Inflammatory macrophage (primary cell): Measurements from ENCODE around the gene SEMA6B.

ENCODE experiments used
- DNase-seq, 2 donors: peaks; one replicate each; pipeline ENCODE4 v3.0.0-alpha.2; 2020 to 2022

Gene SEMA6B

DNA sequence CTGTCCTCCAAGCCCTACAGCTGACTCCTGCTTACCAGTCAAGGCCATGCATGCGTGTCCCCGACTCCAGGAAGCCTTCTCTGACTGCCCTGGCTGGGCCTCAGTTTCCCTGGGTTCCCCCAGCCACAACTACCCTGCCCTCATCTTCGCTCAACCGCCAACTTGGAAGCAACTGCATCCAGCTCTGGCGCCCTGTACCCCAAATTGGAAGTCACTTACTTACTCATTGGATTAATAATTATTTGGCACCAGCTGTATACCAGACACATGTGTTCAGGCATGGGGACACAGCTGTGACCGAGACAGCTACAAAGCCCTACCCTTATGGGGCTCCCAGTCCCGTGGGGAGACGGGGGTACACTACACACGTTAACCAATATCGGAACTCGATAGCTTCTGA, 10.9 kb upstream of the SEMA6B start:
- no peak for DNase-seq

DNA sequence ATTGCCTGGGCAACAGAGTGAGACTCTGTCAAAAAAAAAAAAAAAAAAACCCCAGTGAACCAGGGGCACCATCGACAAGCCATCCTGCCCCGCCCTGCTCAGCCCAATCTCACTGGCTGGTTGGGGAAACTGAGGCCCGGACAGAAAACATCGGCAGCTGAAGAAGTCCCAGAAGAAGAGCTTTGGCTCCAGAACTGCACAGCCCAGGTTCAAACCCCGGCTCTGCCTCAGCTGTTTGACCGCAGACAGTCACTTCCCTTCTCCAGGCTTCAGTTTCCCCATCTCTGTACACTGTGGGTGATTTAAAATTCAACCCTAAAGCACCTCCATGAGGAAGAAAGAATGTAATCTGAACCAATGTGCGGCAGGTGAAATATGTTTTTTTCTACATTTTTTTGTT, 9.4 kb upstream of the SEMA6B start:
- peak; percentile 76 to 80 for DNase-seq

DNA sequence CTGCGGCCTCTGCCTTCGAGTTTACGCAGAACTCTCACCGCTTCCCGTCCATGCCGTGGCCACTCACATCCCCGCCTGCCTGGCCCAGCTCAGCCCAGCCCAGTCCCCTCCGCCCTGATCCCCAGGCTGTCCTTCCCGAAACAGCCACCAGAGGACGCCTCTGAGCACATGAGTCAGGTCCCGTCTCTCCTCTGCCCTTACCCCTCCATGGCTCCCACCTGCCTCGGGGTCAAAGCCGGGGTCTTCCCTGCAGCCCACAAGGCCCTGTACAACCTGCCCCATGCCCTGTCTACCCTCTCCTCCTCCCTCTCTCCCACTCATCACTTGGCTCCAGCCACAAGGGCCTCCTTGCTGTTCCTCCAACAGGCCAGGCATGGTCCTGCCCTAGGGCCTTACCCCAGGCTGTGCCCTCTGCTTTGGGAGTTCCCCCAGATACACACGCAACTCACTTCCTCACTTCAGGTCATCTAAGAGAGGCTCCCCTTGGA, 8.1 kb upstream of the SEMA6B start:
- peak; percentile 85 to 87 for DNase-seq

DNA sequence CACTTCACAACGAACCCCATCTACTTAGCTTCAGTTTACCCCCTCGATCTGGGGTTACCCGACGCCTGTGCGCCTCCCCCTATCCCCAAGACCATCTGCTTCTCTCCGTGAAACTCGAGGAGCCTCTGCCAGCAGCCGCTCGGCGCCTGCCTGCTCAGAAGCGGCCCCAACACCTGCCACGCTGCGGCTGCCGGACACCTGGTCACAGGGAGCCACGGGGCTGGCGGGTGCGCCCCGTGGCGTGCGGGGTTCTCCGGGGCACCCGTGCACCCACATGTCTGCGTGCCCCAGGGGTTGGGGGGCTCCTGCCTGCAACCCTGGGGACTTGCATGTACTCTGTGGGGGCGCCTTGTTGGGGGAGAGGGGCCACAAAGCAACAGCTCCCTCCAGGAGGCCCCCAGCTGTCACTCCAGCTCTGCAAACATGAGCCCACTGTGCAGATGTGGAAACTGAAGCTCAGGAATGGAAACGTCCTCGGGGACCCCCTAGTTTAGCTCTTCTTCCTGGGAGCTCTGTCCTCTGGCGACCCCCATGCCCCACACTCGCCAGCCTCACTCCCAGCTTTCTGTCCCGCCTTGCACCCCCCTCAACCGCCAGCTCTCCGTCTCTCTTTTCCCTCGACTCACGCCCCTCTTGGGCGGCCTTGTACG, 7.0 kb upstream of the SEMA6B start:
- DNase-seq: no peak

DNA sequence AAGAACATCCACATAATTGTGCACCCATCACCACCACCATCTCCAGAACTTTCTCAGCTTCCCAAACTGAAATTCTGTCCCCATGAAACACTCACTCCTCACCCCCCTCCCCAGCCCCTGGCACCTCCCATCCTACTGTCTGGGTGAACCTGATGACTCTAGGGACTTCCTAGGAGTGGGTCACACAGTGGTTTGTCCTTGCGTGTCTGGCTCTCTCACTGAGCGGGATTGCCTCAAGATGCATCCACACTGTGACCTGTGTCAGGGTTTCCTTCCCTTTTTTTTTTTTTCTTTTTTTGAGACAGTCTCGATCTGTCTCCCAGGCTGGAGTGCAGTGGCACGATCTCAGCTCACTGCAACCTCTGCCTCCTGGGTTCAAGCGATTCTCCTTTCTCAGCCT, 4.1 kb upstream of the SEMA6B start:
- DNase-seq: peak; percentile 76 to 89

DNA sequence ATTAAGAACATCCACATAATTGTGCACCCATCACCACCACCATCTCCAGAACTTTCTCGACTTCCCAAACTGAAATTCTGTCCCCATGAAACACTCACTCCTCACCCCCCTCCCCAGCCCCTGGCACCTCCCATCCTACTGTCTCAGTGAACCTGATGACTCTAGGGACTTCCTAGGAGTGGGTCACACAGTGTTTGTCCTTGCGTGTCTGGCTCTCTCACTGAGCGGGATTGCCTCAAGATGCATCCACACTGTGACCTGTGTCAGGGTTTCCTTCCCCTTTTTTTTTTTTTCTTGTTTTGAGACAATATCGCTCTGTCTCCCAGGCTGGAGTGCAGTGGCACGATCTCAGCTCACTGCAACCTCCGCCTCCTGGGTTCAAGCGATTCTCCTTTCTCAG, 2.6 kb upstream of the SEMA6B start:
- DNase-seq: peak; percentile 80 to 88

DNA sequence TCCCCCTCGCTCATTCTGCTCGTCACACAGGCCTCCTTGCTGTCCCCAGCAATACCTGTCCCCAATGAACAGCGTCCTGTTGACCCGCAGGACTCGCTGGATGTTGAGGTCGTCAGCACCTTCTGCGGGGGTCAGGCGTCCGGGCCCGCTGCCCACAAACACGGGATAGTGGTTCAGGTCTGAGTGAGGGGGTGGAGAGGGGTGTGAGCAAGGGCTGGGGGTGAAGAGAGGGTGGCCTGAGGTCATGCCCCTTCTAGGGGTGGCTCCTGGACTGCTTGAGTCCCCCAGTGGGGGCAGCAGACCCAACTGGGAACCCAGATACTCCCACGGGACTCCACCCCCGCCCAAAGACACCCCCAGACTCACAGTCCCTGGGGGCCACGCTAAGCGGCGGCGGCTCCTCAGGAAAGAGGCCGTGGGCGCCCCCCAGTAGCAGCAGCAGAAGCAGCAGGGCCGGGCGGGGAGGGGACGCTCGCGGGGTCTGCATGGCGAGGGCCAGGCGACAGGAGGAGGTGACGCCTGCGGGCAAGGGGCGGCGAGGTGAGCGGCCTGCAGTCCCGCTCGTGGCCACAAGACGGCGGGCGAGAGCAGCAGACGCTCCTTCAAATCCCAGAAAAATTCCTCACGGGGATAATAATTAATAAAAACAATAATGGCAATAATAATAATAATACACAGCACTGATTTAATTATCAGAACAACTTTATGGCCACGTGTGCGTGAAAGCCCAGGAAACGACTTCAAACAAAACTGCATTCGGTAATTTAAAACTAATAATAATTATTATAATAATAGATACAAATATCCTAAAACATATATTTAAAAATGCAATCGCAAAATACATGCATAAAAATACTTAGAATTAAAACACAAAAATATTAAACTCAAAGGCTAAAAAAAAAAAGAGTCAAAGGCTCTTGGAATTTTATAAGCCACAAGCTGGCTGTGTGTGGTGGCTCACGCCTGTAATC, 1.2 kb downstream of the SEMA6B start:
- DNase-seq: peak; percentile 15 to 38

DNA sequence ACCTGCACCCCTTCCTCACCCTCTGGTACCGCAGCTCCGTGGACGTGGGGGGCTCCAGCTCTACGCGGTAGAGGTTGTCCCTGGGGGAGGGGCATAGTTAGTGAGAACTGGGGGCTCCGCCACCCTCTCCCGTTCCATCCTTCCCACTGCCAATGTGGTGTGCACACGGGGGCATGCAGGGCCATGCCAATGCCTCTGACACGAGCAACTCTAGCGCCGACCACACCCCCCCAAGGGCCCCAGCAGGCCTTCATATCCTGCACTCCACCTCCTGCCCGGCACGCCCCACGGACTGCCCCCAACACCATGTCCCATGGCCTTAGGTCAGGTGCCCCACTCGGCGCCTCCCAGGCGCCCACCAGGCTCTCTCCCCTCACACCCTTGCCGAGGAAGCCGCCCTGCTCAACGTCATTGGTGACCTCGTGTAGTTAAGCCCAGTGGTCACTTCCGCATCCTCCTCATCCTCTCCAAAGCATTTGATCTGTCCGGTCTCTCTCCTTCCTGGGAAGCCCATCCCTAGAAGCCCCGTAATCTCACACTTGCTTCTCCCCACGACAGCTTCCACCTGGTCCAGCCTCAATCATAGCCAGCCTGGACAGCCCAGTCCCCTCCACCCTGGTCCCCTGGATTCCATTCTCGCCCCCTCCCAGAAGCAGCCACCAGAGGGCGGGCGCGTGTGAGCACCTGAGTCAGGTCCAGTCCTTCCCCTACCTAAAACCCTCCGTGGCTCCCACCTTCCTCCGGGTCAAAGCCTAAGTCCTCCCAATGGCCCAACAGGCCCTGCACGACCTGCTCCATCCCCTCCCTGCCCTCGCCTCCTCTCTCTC, 2.1 kb downstream of the SEMA6B start:
- no peak for DNase-seq

DNA sequence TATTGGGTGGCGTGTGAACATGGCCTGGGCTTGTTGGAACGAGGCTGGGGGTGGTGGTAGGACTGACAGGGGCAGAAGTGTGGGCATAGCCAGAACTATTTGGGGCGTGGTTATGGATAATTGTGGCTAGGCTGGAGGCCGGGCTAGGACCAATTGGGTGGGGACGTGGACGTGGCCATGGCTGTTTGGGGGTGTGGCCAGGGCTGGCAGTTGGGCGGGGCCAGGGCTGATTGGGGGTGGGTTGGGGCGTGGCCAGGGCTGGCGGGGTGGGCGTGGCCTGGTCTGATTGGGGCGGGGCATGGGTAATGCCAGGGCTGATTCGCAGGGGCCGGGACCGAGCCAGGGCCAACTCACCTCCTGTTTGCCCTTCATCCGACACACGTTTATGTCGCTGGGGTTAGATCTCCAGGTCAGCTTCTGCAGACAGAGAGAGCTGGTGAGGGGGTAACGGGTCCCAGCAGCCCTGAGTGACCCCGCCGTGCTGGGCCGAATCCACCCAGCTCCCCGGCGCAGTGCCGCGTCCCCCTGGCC, 2.8 kb downstream of the SEMA6B start:
- DNase-seq: peak; percentile 35 to 67

DNA sequence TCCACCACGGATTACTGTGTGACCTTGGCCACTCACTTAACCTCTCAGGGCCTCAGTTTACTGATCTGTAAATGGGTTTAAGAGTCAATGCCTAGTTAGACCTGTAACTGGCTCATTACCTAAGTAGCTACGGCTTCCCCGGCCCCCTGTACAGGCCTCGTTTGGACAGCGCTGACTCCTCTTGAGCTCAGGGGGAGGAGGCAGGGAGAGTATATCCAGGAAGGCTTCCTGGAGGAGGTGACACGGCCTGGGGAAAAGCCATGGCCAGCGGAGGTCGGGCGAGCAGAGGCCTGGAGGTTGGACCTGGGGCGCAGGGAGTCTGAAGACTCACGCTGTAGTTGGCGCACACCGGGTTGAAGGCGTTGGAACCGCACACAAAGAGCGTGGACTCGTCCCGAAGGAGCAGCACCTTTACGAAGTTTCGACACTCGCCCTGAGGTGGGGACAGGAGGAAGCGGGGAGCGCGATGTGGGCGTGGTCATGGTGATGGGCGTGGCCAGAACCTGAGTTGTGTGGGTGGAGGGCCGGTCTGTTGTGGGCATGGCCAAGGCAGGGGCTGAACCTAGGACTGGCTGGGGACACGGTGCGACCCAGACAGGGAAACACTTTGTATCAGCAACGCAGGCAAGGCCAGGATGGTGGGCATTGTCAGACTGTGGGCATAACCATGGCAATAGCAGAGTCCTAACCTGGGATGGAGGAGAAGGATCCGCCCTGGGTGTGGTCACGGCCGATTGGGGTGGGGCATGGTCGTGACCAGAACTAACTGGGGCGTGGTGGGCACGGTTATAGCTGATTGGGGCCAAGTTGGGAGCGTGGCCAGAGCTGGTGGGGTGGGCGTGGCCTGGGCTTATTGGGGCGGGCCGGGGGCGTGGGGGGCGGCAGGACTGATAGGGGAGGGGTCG, 3.6 kb downstream of the SEMA6B start:
- peak in 1 of 2 donors; percentile 39 for DNase-seq

DNA sequence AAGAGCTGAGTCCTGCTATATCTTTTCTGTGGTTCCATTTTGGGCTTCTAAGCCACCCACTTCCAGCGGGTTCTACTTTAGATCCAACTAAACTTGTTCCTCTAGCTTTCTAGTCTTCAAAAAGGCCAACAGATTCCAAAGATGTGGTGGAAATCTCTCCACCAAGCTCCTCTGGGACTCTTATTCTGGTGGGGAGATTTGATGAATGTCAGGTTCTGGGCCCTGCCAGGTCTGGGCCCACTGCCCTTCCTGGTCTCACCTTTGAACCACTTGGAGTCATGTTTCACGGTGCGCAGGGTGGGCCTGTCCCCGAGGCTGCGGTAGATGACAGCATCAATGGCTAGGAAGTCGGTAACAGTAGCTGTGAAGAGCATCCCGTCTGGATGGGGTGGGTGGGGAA, 4.8 kb downstream of the SEMA6B start:
- DNase-seq: no peak

DNA sequence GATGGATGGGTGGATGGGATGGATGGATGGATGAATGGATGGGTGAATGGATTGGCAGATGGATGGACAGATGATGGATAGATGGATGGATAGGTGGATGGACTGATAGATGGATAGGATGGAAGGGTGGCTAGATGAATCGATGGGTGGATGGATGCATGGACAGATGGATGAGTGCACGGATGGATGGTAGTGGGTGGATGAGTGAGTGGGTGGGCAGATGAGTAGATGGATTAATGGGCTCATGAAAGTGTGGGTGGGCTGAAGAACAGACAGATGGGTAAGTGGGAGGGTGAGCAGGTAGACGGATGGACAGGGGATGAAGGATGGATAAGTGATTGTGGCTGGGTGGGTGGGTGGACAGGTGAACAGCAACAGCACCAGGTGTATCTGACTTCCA, 5.7 kb downstream of the SEMA6B start:
- DNase-seq: no peak

DNA sequence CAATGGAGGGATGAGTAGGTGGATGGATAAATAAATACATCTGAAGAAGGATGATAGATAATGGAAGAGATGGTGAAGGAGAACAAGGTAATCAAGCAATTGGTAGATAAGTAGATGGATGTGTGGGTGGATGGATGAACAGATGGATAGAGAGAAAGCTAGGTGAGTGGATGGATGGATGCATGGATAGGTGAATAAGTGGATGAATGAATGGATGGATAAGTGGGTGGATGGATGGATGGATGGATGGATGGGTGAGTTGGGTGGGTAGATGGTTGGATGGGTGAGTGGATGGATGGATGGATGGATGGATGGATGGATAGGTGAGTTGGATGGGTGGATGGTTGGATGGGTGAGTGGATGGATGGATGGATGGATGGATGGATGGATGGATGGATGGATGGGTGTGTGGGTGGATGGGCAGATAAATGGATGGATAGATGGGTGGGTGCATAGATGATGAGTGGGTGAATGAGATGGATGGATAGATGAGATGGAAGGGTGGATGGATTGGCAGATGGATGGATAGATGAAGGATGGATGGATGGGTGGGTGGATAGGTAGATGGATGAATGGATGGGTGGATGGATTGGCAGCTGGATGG, 6.3 kb downstream of the SEMA6B start:
- DNase-seq: no peak

DNA sequence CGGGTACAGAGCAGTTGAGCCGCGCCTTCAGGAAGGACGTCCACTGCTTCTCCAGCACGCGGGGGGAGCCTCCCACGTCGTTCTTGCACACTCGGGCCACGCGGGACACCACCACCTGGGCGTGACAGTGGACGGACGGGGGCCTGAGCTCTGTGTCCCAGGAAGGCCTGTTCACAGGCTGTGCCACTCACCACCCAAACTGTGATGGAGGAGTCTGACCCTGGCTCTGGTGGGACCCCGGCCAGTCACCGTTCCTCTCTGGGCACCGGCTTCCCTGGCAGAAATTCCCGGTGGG, 7.0 kb downstream of the SEMA6B start:
- no peak for DNase-seq

DNA sequence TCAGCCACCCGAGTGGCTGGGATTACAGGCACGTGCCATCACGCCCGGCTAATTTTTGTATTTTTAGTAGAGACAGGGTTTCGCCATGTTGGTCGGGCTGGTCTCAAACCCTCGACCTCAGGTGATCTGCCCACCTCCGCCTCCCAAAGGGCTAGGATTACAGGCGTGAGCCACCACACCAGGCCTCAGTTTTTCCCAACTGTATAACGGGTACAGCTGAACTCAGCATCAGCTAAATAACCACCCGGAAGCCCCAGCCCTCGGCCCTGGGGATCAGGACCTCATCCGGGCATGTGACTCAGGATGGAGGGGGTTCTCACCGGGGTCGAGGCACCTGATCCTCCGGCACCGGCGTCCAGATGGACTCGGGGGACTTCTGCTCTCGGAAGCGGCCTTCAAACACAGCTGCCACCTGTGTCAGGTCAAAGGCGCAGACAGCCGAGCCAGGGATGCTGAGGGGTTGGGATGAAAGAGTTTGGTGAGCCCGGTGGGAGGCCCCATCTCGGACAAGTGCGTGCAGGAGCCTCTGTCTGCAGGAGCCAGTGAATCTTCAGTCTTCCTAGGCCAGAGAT, 8.9 kb downstream of the SEMA6B start:
- no peak for DNase-seq

DNA sequence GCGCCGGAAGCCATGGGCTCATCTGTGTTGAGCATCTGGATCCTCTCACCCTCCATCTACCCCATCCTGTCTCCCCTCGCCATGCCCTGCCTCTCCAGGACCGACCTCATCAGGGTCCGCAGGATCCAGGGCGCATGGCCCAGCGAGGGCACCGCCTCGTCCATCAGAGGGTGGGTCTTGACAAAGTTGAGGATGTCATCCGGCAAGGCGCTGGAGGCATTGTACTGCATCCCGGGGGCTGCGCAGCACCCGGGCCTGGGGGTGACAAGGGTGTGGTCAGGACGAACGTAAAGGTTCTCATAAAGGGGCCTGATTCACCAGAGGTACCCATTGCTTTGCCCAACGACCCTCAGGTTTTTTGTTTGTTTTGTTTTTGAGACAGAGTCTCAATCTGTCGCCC, 9.5 kb downstream of the SEMA6B start:
- no peak for DNase-seq

DNA sequence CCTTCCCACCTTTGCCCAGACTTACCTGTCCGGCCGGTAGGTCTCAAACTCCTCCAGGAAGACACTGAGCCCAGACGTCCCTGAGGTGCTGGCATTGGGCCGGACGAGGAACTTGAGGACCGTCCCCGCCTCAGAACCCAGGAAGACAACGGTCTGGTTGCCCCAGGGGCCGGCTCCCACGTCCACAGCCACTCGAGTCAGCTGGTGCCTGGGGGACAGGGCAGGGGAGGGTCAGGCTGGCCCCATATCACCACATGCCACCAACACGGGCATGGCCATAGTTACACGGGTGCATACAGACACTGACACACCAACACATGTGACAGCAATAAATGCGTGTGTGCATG, 11.3 kb downstream of the SEMA6B start:
- no peak for DNase-seq

DNA sequence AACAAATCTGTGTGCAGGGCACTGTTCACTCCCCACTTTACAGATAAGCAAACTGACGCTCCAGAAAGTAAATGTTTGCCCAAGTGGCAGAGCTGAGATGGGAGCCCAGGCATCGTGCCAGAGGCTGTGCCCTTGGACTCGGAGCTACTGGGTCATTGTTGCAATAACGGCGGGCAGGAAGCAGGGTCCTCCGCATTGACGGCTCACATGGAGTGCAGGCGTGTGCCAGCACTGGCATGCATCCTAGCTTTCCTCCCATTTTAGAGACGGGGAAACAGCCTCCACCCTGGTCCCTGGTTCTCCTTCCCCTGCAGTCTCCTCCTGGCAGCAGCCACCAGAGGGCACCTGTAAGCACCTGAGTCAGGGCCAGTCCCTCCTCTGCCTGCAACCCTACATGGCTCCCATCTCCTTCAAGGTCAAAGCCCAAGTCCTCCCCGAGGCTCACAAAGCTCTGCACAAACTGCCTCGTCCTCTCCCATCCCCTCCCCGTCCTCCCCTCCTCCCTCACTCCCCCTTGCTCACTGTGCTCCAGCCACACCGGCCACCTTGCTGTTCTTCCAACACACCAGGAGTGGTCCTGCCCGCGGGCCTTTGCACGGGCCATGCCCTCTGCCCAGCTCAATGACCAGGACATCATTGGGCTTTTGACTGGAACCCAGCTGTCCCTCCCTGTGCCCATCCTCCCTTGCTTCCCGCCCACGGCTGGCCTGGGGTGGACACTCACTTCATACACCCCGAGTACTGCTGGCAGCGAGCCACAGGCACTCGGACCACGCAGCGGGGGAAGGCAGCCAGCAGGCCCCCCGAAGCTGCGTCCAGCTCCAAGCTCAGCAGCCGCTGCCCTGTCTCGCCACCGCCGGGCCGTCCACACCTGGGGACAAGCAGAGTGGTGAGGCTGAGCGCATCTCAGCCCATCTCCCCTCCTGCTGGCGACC, 11.9 kb downstream of the SEMA6B start:
- DNase-seq: peak in 1 of 2 donors; percentile 39

DNA sequence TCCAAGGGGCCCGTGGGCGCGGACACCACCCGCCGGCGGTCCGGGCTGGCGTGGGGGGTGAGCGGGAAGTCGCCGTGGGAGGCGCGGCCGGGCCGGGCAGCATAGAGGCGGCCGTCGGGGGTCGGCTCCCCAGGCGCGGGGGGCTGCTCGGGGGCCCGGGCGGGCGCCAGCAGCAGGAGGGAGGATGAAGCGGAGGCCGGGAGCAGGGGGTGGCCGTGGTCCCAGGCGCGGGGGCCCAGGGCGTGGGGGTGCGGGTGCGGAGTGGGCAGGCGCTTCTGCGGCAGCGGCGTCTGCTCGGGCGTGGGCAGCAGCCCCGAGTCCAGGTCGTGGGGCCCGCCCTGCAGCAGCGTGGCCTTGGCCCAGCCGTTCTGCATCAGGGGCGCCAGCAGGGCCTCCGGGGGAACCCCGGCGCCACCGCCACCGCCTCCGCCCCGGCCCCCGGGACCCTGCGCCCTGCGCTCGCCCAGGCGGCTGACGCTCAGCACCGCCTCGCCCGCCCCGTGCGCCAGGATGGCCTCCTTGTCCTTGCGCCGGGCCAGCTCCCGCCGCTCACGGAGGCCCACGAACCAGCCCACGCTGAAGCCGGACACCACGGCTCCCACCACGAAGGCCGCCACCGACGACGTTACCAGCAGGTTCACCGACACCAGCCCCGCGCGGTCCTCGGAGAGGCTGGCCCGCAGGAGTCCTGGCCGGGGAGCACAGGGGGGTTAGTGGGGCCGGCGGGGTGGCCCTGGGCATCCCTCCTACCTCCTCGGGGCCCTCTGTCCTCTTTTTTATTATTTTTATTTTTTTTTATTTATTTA, 15.4 kb downstream of the SEMA6B start:
- peak in 1 of 2 donors; percentile 35 for DNase-seq
